HEK293 (cell line): ENCODE measurements around the gene TMEM243.

Source experiments
- CTCF ChIA-PET: fragments of 350-600 bp; formaldehyde crosslinking; extraction: SDS; loops from one replicate; lab custom pipeline; 2021; ENCODE audit warnings: antibody characterized with exemption; lab: Yijun Ruan, JAX
- POLR2A ChIA-PET: fragments of 300-600 bp; formaldehyde crosslinking; extraction: SDS; loops from one replicate; lab custom pipeline; 2020; ENCODE audit warnings: antibody characterized with exemption, inconsistent platforms; lab: Yijun Ruan, JAX
- H3K27ac ChIP-seq: fragments of 200-500 bp; sonication (Bioruptor generic); 2 replicates; pipeline ENCODE4 v1.5.1; 2014; ENCODE audit warnings: low read depth, low read length, control low read depth, inconsistent platforms; ENCODE audit errors: extremely low read depth
- H3K36me3 ChIP-seq, 2 experiments: fragments of 200-500 bp in 1 of 2; sonication (Bioruptor generic) in 1 of 2; 1 replicate in 1 of 2; 2 replicates in 1 of 2; pipeline ENCODE4 v1.5.1; 2014 to 2017; ENCODE audit warnings: inconsistent platforms in 2 of 2, low read length in 2 of 2; ENCODE audit not compliant: control insufficient read depth in 2 of 2, insufficient read depth in 1 of 2
- H3K4me1 ChIP-seq: fragments of 200-500 bp; sonication (Bioruptor generic); 2 replicates; pipeline ENCODE4 v1.5.1; 2014; ENCODE audit warnings: mild to moderate bottlenecking, low read length, inconsistent platforms; ENCODE audit not compliant: control insufficient read depth, insufficient read depth
- H3K4me3 ChIP-seq: 2 replicates; pipeline ENCODE4 v1.5.1; 2011; ENCODE audit warnings: low read depth, mild to moderate bottlenecking, control low read depth, low read length, moderate library complexity
- H3K9me3 ChIP-seq: fragments of 200-500 bp; sonication (Bioruptor generic); 2 replicates; pipeline ENCODE4 v1.5.1; 2014; ENCODE audit warnings: low read depth, low read length, inconsistent platforms; ENCODE audit not compliant: control insufficient read depth, insufficient read depth
- GLIS2 ChIP-seq: fragments of 450-650 bp; formaldehyde crosslinking; IDR thresholded peaks from 2 replicates; pipeline ENCODE4 v1.5.1; 2016; ENCODE audit warnings: missing biosample characterization, missing genetic modification characterization
- HOXA7 ChIP-seq: sonication (generic); formaldehyde crosslinking; IDR thresholded peaks from 2 replicates; pipeline ENCODE4 v1.8.1; 2022; ENCODE audit warnings: missing genetic modification reagents, borderline replicate concordance
- KLF1 ChIP-seq: fragments of 450-650 bp; formaldehyde crosslinking; IDR thresholded peaks from 2 replicates; pipeline ENCODE4 v1.5.1; 2016; ENCODE audit warnings: missing biosample characterization, missing genetic modification characterization
- MEIS1 ChIP-seq: sonication (generic); formaldehyde crosslinking; IDR thresholded peaks from 2 replicates; pipeline ENCODE4 v1.8.1; 2022; ENCODE audit warnings: missing genetic modification reagents, mild to moderate bottlenecking, borderline replicate concordance
- MYNN ChIP-seq: fragments of 450-650 bp; formaldehyde crosslinking; IDR thresholded peaks from 2 replicates; pipeline ENCODE4 v1.5.1; 2016; ENCODE audit warnings: missing biosample characterization, missing genetic modification characterization, borderline replicate concordance
- REST ChIP-seq: fragments of 450-650 bp; formaldehyde crosslinking; IDR thresholded peaks from 2 replicates; pipeline ENCODE4 v1.5.1; 2016; ENCODE audit warnings: missing biosample characterization, missing genetic modification characterization
- ZFP37 ChIP-seq: fragments of 450-650 bp; formaldehyde crosslinking; IDR thresholded peaks from 2 replicates; pipeline ENCODE4 v1.5.1; 2016; ENCODE audit warnings: missing biosample characterization, missing genetic modification characterization
- ZNF112 ChIP-seq: fragments of 450-650 bp; formaldehyde crosslinking; IDR thresholded peaks from 2 replicates; pipeline ENCODE4 v1.5.0; 2017; ENCODE audit warnings: missing biosample characterization, missing genetic modification characterization
- ZNF311 ChIP-seq: fragments of 450-650 bp; formaldehyde crosslinking; IDR thresholded peaks from 2 replicates; pipeline ENCODE4 v1.5.1; 2017; ENCODE audit warnings: missing biosample characterization, missing genetic modification characterization, borderline replicate concordance
- ZNF404 ChIP-seq: fragments of 450-650 bp; formaldehyde crosslinking; IDR thresholded peaks from 2 replicates; pipeline ENCODE4 v1.5.1; 2017; ENCODE audit warnings: missing biosample characterization, missing genetic modification characterization
- ZNF426 ChIP-seq: fragments of 450-650 bp; formaldehyde crosslinking; IDR thresholded peaks from 2 replicates; pipeline ENCODE4 v1.5.1; 2017; ENCODE audit warnings: missing biosample characterization, missing genetic modification characterization, mild to moderate bottlenecking, inconsistent platforms, moderate library complexity
- ZNF514 ChIP-seq: fragments of 450-650 bp; formaldehyde crosslinking; IDR thresholded peaks from 2 replicates; pipeline ENCODE4 v1.5.1; 2016; ENCODE audit warnings: missing biosample characterization, missing genetic modification characterization
- ZNF521 ChIP-seq: fragments of 450-650 bp; formaldehyde crosslinking; IDR thresholded peaks from 2 replicates; pipeline ENCODE4 v1.5.1; 2017; ENCODE audit warnings: missing biosample characterization, mild to moderate bottlenecking, missing genetic modification characterization
- ZNF544 ChIP-seq: fragments of 450-650 bp; formaldehyde crosslinking; IDR thresholded peaks from 2 replicates; pipeline ENCODE4 v1.5.0; 2017; ENCODE audit warnings: missing biosample characterization, missing genetic modification characterization
- ZNF548 ChIP-seq: fragments of 450-650 bp; formaldehyde crosslinking; IDR thresholded peaks from 2 replicates; pipeline ENCODE4 v1.5.1; 2016; ENCODE audit warnings: missing biosample characterization, missing genetic modification characterization
- ZNF555 ChIP-seq: fragments of 450-650 bp; formaldehyde crosslinking; conservative IDR thresholded peaks from 2 replicates; pipeline ENCODE4 v1.5.1; 2017; ENCODE audit warnings: missing biosample characterization, mild to moderate bottlenecking, missing genetic modification characterization, inconsistent platforms
- ZNF645 ChIP-seq: fragments of 450-650 bp; formaldehyde crosslinking; IDR thresholded peaks from 2 replicates; pipeline ENCODE4; 2016; ENCODE audit warnings: missing biosample characterization, missing genetic modification characterization
- ZNF658 ChIP-seq: fragments of 450-650 bp; formaldehyde crosslinking; IDR thresholded peaks from 2 replicates; pipeline ENCODE4; 2016; ENCODE audit warnings: missing biosample characterization, missing genetic modification characterization
- ZNF670 ChIP-seq: fragments of 450-650 bp; formaldehyde crosslinking; IDR thresholded peaks from 2 replicates; pipeline ENCODE4 v1.5.1; 2016; ENCODE audit warnings: missing biosample characterization, missing genetic modification characterization, low read depth
- ZNF677 ChIP-seq: fragments of 450-650 bp; IDR thresholded peaks from 2 replicates; pipeline ENCODE4 v1.5.0; 2018; ENCODE audit warnings: missing biosample characterization, mild to moderate bottlenecking, missing genetic modification characterization, moderate library complexity
- ZNF777 ChIP-seq: fragments of 450-650 bp; formaldehyde crosslinking; IDR thresholded peaks from 2 replicates; pipeline ENCODE4 v1.5.1; 2017; ENCODE audit warnings: missing biosample characterization, missing genetic modification characterization, borderline replicate concordance
- TF ChIP-seq, protein P1 (sequence below): fragments of 450-650 bp; formaldehyde crosslinking; IDR thresholded peaks from 2 replicates; pipeline ENCODE4 v1.5.1; 2017; ENCODE audit warnings: missing biosample characterization, missing genetic modification characterization
- TF ChIP-seq, protein P2 (sequence below): fragments of 450-650 bp; formaldehyde crosslinking; IDR thresholded peaks from 2 replicates; pipeline ENCODE4 v1.5.1; 2016; ENCODE audit warnings: missing biosample characterization, missing genetic modification characterization
- TF ChIP-seq, protein P3 (sequence below): fragments of 450-650 bp; formaldehyde crosslinking; IDR thresholded peaks from 2 replicates; pipeline ENCODE4 v1.5.1; 2016; ENCODE audit warnings: missing biosample characterization, missing genetic modification characterization, borderline replicate concordance

TMEM243 gene, protein sequence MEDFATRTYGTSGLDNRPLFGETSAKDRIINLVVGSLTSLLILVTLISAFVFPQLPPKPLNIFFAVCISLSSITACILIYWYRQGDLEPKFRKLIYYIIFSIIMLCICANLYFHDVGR

GRCh38 chr7:87219545-87220025, at the start of gene TMEM243:
TMEM243 (minus strand) TSS chr7:87219732; CDS start chr7:87219503, 229 bp downstream.
- no peaks in the 10 kb centered on the region for H3K9me3 ChIP-seq
- H3K27ac ChIP-seq: peak within 1 kb of the TSS; percentile 64; the same call in 1 of the 2 replicates
- ChIA-PET CTCF (interaction anchor here (0.6 kb wide), 1 partner anchor 17 kb away, joined by 6 read pairs; no protein-coding TSS in a partner anchor), POLR2A (interaction anchor here (1.2 to 3.5 kb wide), 6 partner anchors 11 to 714 kb away, joined by 3 to 33 read pairs (median 4); partner anchors contain the start of genes ADAM22, CROT, DMTF1 and ELAPOR2)
- peak within 1 kb of the TSS; percentile 92 for H3K4me3 ChIP-seq
- no peaks in the 10 kb centered on the region for H3K4me1 ChIP-seq
- peaks cover 0 to 14% of the 10 kb centered on the region in 2 experiments; a peak in 2 of 3 replicates for H3K36me3 ChIP-seq
- TF ChIP-seq ZNF311 (tag by site-specific recombination) (no peak), KLF1 (tag by site-specific recombination) (peak; percentile 31; the same call in 1 of the 2 replicates), ZNF544 (tag by site-specific recombination) (no peak), ZNF514 (tag by site-specific recombination) (no peak), ZNF658 (no peak), ZNF548 (tag by site-specific recombination) (no peak), ZNF645 (tag by site-specific recombination) (no peak), MEIS1 (CRISPR knock-in tag) (no peak), ZNF112 (tag by site-specific recombination) (no peak), ZNF555 (tag by site-specific recombination) (no peak), ZNF670 (tag by site-specific recombination) (no peak), MYNN (tag by site-specific recombination) (no peak), HOXA7 (no peak), REST (tag by site-specific recombination) (no peak), ZFP37 (tag by site-specific recombination) (0 out of 2 replicates have a peak, but pooled peaks have one; percentile 42), ZNF426 (tag by site-specific recombination) (no peak), ZNF404 (tag by site-specific recombination) (no peak), ZNF521 (tag by site-specific recombination) (no peak), ZNF677 (tag by site-specific recombination) (no peak), GLIS2 (tag by site-specific recombination) (peak; percentile 63), ZNF777 (tag by site-specific recombination) (no peak)
- TF ChIP-seq, protein P1, sequence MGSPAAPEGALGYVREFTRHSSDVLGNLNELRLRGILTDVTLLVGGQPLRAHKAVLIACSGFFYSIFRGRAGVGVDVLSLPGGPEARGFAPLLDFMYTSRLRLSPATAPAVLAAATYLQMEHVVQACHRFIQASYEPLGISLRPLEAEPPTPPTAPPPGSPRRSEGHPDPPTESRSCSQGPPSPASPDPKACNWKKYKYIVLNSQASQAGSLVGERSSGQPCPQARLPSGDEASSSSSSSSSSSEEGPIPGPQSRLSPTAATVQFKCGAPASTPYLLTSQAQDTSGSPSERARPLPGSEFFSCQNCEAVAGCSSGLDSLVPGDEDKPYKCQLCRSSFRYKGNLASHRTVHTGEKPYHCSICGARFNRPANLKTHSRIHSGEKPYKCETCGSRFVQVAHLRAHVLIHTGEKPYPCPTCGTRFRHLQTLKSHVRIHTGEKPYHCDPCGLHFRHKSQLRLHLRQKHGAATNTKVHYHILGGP: no peak
- TF ChIP-seq, protein P2, sequence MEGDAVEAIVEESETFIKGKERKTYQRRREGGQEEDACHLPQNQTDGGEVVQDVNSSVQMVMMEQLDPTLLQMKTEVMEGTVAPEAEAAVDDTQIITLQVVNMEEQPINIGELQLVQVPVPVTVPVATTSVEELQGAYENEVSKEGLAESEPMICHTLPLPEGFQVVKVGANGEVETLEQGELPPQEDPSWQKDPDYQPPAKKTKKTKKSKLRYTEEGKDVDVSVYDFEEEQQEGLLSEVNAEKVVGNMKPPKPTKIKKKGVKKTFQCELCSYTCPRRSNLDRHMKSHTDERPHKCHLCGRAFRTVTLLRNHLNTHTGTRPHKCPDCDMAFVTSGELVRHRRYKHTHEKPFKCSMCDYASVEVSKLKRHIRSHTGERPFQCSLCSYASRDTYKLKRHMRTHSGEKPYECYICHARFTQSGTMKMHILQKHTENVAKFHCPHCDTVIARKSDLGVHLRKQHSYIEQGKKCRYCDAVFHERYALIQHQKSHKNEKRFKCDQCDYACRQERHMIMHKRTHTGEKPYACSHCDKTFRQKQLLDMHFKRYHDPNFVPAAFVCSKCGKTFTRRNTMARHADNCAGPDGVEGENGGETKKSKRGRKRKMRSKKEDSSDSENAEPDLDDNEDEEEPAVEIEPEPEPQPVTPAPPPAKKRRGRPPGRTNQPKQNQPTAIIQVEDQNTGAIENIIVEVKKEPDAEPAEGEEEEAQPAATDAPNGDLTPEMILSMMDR (tag by site-specific recombination): peak; percentile 34; the same call in 1 of the 2 replicates
- TF ChIP-seq, protein P3, sequence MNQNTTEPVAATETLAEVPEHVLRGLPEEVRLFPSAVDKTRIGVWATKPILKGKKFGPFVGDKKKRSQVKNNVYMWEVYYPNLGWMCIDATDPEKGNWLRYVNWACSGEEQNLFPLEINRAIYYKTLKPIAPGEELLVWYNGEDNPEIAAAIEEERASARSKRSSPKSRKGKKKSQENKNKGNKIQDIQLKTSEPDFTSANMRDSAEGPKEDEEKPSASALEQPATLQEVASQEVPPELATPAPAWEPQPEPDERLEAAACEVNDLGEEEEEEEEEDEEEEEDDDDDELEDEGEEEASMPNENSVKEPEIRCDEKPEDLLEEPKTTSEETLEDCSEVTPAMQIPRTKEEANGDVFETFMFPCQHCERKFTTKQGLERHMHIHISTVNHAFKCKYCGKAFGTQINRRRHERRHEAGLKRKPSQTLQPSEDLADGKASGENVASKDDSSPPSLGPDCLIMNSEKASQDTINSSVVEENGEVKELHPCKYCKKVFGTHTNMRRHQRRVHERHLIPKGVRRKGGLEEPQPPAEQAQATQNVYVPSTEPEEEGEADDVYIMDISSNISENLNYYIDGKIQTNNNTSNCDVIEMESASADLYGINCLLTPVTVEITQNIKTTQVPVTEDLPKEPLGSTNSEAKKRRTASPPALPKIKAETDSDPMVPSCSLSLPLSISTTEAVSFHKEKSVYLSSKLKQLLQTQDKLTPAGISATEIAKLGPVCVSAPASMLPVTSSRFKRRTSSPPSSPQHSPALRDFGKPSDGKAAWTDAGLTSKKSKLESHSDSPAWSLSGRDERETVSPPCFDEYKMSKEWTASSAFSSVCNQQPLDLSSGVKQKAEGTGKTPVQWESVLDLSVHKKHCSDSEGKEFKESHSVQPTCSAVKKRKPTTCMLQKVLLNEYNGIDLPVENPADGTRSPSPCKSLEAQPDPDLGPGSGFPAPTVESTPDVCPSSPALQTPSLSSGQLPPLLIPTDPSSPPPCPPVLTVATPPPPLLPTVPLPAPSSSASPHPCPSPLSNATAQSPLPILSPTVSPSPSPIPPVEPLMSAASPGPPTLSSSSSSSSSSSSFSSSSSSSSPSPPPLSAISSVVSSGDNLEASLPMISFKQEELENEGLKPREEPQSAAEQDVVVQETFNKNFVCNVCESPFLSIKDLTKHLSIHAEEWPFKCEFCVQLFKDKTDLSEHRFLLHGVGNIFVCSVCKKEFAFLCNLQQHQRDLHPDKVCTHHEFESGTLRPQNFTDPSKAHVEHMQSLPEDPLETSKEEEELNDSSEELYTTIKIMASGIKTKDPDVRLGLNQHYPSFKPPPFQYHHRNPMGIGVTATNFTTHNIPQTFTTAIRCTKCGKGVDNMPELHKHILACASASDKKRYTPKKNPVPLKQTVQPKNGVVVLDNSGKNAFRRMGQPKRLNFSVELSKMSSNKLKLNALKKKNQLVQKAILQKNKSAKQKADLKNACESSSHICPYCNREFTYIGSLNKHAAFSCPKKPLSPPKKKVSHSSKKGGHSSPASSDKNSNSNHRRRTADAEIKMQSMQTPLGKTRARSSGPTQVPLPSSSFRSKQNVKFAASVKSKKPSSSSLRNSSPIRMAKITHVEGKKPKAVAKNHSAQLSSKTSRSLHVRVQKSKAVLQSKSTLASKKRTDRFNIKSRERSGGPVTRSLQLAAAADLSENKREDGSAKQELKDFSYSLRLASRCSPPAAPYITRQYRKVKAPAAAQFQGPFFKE (tag by site-specific recombination): no peak
